ENCODE data around the gene C4orf51.
"Not testable (repeated sequence)": the region's sequence is repeated elsewhere in the genome, so short reads cannot be mapped to it uniquely, and the experiment has no call there.

Gene C4orf51

DNA sequence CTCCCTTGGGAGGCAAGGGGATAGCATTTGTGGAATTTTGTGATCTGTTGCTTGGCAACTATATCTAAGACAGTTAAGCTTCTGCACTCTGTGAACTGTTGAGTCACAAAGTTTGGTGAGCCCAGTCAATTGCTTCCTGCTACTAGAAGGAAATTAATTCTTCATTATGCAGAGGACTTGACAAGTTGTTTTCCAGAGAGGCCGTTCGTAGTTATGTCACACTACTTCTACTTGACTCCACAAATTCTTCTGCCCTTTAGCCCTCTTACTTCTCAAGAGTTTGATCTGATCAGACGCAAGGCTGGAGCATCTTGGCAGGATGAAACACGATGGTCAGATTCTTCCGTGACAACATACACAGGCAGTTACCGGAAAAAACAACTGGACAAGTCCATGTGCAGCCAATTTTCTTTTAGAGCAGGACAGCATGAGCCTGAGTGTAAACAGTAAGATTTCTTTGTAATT is at the start of gene C4orf51:
C4orf51 (plus strand) TSS at position 156 of the 465 bp plus-strand sequence; CDS start at position 214, 58 bp downstream.
- no peak for DNase-seq (ENCODE audit: low spot score)

GRCh38 chr4:145635117-145635516 is 44.8 kb upstream of the C4orf51 start:
- no peak for DNase-seq (ENCODE audit: low spot score)

DNA sequence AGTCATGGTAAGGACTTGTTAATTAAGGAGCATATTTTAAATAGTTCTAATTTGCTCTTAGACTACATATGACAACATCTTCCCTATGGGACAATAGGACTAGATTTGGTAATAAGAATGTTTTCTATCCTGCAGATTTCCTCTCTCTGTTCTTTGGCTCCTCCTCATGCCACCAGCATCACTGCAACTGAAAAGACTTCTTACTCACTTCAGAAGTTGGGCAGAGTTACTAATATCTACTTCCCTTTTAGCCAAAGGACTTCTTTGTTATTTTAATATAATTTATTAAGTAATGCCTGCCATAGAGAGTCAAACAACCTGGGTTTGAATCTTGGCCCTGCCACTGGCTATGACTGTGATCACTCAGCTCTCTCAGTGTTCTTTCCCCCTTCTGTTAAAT is 44.3 kb upstream of the C4orf51 start:
- DNase-seq (ENCODE audit: low spot score), result no peak

GRCh38 chr4:145639186-145639698 is 40.7 kb upstream of the C4orf51 start:
- DNase-seq (ENCODE audit: low spot score), result no peak

DNA sequence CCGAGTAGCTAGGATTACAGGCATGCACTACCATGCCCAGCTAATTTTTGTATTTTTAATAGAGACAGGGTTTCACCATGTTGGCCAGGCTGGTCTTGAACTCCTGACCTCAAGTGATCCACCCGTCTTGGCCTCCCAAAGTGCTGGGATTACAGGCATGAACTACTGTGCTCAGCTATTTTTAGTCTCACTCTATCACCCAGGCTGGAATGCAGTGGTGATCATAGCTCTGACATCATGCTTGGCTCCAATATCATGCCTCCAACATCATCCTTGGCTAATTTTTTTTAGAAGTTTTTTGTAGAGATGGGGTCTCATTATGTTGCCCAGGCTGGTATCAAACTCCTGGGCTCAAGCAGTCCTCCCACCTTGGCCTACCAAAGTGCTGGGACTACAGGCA is 39.7 kb upstream of the C4orf51 start:
- DNase-seq (ENCODE audit: low spot score), result not testable (repeated sequence)

- no peak for DNase-seq (ENCODE audit: low spot score)
Measured at GRCh38 chr4:145643295-145643694, 36.7 kb upstream of the C4orf51 start.

- no peak for DNase-seq (ENCODE audit: low spot score)
Measured at GRCh38 chr4:145644699-145645098, 35.2 kb upstream of the C4orf51 start.

DNA sequence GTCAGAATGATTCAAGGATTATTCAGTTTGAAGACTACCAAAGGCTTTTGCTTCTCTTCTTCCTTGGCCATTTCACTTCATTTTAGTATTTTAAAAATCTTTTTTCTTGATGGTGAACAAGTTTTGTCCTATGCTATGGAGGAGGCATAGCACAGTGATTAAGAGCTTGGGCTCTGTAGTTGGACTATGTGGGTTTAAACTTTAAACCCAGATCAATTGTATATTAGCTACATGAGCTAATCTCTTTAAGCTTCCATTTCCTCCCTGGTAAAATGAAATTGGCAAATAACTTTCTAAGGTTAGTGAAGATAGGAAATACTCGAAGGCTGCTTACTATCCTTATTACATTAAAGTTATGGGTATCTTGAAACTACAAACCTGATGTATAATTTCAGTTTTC is 23.8 kb upstream of the C4orf51 start:
- DNase-seq (ENCODE audit: low spot score), result no peak

- DNase-seq (ENCODE audit: low spot score), result no peak
Measured at GRCh38 chr4:145660064-145660463, 19.9 kb upstream of the C4orf51 start.

DNA sequence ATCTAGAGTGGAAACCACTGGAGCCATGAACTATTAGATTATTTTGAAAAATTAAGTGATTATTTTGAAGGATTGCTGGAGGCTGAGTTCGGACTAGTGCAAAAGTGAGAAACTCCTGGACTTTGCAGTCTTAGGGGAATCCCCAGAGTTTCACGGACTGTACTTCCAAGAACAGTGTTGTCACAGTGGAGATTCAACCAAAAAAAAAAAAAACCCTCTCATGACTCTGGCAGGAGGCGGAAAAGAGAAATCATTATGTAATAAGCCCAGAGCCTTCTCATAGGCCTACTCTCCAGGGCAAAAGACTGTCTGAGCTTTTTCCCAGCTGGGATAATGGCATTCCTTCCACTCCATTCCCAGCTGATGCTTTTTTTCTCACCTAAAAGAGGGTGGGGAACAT is 16.8 kb upstream of the C4orf51 start:
- DNase-seq (ENCODE audit: low spot score), result no peak

GRCh38 chr4:145665773-145666172 is 14.2 kb upstream of the C4orf51 start:
- DNase-seq (ENCODE audit: low spot score), result no peak

DNA sequence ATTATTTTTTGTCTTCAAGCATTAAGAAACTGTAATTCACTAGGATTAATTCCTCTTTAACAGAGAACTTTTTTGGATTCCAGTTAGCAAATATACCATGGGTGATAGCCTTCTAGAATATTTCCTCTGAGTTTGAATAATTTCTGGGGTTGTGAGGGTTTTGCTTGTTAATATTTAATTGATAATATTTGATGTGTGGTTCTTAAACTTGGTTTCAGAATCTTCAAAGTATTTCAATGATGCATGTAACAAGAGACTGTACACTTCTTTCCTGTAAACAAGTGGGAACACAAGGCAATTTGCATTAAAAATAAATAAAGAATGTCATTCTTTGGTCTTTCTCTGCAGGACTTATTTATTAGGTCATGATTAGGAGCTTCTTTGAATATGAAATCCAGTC is 9.5 kb upstream of the C4orf51 start:
- no peak for DNase-seq (ENCODE audit: low spot score)

GRCh38 chr4:145679520-145679919 is 426 bp upstream of the C4orf51 start:
- no peak for DNase-seq (ENCODE audit: low spot score)

DNA sequence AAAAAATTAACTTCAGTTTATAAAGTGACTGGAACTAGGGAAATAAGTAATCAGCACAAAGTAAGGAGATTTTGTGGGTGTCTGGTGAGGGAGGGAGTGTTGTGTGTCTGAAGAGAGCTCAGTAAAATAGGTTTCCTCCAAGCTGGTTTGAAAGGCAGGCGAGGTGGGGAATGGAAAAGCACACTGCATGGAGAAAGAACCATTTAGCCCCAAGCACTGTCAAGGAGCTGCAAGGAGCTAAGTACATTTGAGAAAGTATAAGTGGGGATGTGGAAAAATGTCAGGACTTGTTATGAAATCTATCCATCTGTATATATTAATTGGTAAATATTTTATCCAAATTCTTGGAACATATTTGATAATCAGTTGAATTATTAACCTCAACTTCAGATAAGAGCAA is 956 bp downstream of the C4orf51 start:
- no peak for DNase-seq (ENCODE audit: low spot score)

DNA sequence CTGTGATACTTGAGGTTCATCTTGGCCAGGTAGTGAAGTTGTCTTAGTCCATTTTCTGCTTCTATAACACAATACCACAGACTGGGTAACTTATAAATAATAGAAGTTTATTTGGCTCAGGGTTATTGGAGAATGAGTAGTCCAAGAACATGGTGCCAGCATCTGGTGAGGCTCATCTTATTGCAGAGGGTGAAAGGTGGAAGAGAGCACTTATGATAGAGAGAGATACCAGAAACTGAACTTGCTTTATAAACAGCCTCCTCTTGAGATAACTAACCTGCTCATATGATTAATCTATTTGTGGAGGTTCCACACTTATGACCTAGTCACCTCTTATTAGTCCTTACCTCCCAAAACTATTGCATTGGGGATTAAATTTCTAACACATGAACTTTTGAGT is 1.6 kb downstream of the C4orf51 start:
- DNase-seq (ENCODE audit: low spot score), result no peak

DNA sequence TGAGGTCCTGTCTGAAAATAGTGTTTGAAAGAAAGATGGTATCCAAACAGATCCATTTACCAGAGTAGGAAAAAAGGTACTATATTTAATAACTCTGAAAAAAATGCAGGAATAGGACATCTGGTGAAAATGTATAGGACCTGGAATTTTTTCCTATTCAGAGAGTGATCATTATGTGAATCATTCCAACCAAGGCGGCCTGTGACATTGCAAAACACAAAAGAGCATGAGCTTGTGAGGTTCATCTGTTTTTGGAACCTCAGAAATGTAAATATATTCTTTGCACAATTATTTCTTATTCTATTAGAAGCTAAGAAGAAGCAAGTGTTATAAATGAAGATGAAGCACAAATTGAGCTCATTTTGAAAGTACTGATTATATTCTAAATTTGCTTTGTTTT is 2.0 kb downstream of the C4orf51 start:
- no peak for DNase-seq (ENCODE audit: low spot score)

DNA sequence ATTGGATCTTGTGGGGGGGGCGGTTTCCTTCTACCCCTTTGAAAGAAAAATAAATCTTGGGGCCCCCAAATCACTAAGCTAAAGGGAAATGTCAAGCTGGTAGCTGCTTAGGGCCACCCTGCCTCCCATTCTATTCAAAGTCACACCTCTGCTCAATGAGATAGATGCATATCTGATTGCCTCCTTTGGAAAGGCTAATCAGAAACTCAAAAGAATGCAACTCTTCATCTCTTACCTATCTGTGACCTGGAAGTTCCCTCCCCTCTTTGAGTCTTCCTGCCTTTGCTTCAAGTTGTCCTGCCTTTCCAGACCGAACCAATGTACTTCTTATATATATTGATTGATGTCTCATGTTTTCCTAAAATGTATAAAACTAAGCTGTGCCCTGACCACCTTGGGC is 7.0 kb downstream of the C4orf51 start:
- no peak for DNase-seq (ENCODE audit: low spot score)

DNA sequence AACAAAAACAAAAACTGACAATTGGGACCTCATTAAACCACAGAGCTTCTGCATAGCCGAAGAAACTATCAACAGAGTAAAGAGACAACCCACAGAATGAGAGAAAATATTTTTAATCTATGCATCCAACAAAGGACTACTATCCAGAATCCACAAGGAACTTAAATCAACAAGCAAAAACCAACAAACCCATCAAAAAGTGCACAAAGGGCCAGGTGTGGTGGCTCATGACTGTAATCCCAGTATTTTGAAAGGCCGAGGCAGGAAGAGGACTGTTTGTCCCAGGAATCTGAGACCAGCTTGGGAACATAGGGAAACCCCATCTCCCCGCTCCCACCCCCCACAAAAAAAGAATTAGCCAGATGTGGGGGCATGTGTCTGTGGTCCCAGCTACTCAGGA is 10.7 kb downstream of the C4orf51 start:
- no peak for DNase-seq (ENCODE audit: low spot score)

GRCh38 chr4:145691416-145691815 is 11.5 kb downstream of the C4orf51 start:
- DNase-seq (ENCODE audit: low spot score), result not testable (repeated sequence)

DNA sequence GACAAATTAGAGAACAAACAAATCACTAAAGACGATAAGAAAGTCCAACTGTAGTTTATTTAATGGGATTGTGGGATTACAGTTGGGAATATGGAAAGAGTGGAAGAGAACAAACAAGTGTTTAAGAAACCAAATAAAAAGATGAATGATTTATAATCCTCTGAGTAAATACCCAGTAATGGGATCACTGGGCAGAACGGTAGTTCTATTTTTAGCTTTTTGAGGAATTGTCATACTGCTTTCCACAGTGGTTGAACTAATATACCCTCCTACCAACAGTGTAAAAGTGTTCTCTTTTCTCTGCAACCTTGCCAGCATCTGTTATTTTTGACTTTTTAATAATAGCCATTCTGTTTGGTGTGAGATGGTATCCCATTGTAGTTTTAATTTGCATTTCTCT is 15.0 kb downstream of the C4orf51 start:
- DNase-seq (ENCODE audit: low spot score), result no peak

- DNase-seq (ENCODE audit: low spot score), result no peak
Measured at GRCh38 chr4:145697332-145697731, 17.4 kb downstream of the C4orf51 start.

DNA sequence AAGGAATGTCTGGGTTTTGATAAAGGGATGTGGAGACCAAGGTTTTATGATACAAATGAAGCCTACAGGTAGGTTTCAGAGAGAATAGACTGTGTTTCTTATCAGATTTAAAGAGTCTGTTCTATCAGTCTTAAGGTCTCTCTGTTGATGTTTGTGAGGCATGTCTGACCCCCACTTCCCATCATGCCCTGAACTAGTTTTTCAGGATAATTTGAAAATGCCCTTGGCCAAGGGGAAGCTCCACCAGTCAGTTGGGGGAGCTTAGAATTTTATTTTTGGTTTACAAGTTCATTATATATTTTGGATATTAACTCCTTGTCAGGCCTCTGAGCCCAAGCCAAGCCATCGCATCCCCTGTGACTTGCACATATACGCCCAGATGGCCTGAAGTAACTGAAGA is 18.6 kb downstream of the C4orf51 start:
- DNase-seq (ENCODE audit: low spot score), result no peak

DNA sequence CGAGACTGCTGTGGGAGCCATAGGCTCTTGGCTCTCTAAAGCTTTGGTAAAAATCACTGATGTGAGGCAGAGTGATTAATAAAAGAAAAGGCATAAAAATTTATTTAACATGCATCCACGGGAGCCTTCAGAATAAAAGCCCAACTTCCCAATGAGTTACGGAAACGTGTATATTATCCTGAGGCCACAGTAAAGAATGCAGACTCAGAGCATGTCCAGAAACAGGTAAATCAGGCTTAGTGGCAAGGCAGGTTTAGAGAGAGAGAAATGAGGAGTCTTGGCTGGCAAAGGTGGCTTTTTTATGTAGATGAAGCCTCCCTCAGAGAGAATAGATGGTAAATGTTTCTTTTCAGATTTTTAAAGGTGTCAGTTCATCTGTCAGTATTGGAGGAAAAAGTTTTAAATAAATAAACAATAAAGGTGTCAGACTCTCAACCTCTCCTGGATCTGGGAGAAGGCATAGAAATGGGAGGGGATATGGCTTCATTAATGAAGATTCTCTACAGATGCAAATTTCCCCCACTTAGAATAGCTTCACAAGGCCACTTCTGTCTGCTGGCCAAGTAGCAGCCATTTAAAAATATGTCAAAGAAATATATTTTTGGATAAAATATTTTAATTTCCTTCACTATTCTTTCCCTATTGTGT is 24.0 kb downstream of the C4orf51 start:
- no peak for DNase-seq (ENCODE audit: low spot score)

DNA sequence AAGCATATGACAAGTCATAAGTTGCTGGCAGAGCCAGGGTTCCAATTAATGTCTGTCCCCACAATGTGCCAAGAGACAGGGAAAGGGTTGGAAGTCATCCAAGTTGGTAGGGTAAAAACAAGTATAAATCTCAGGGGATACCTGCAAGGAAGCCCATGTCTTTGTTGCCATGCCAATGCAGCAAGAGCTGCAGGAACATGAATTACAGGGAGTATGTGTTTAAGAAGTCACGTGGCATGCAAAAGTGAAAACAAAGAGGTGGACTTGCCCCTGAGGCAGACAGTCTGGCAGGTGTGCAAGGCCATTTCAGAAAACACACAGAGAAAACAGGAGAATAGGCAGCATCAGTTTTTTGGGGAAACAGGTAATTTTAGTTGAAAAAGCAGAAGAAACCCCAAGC is 29.4 kb downstream of the C4orf51 start:
- DNase-seq (ENCODE audit: low spot score), result no peak
